HepG2 (cell line): ENCODE data around the gene RASIP1. TPM values are rescaled to one million over a fixed set of nuclear protein-coding genes. Genes with fewer than 3 reads are reported as not detected.

Experiments used
- AGO2 ChIP-seq: fragments of 200-400 bp; formaldehyde crosslinking; optimal IDR thresholded peaks from 2 replicates; pipeline ENCODE3; 2017; ENCODE audit warnings: mild to moderate bottlenecking, low read depth, low read length, moderate library complexity
- DPF2 ChIP-seq: sonication (generic); formaldehyde crosslinking; IDR thresholded peaks from 2 replicates; pipeline ENCODE4 v1.4.0; 2020; ENCODE audit warnings: mild to moderate bottlenecking, low read depth, missing genetic modification reagents, borderline replicate concordance
- MAZ ChIP-seq, 2 experiments: sonication (generic) in 1 of 2; formaldehyde crosslinking in 1 of 2; IDR thresholded peaks; 2 replicates each; pipeline versions ENCODE4 v1.5.0 to v1.6.1; 2012 to 2020; ENCODE audit warnings: low read depth in 2 of 2, mild to moderate bottlenecking in 2 of 2, borderline replicate concordance in 1 of 2, improper control_type of control experiment in 1 of 2, low read length in 1 of 2, missing genetic modification reagents in 1 of 2, moderate library complexity in 1 of 2
- MZF1 ChIP-seq: sonication (generic); formaldehyde crosslinking; IDR thresholded peaks from 2 replicates; pipeline ENCODE4 v1.8.1; 2023; ENCODE audit warnings: mild to moderate bottlenecking, missing genetic modification reagents, borderline replicate concordance
- NFAT5 ChIP-seq: sonication (generic); formaldehyde crosslinking; IDR thresholded peaks from 2 replicates; pipeline ENCODE4 v1.4.0; 2020; ENCODE audit warnings: missing genetic modification reagents
- PAF1 ChIP-seq: IDR thresholded peaks from 2 replicates; pipeline ENCODE4 v1.6.1; 2016; ENCODE audit warnings: missing genetic modification reagents, missing compliant biosample characterization
- POLR2AphosphoS5 ChIP-seq: IDR thresholded peaks from 2 replicates; pipeline ENCODE4 v1.6.1; 2012; ENCODE audit warnings: low read depth, low read length
- RAD21 ChIP-seq: fragments of 450-650 bp; formaldehyde crosslinking; IDR thresholded peaks from 2 replicates; pipeline ENCODE4 v1.5.0; 2020; ENCODE audit warnings: mild to moderate bottlenecking
- SATB2 ChIP-seq: sonication (generic); formaldehyde crosslinking; IDR thresholded peaks from 2 replicates; pipeline ENCODE4 v1.5.0; 2020; ENCODE audit warnings: missing genetic modification reagents
- SOX6 ChIP-seq, 2 experiments: fragments of 450-650 bp in 1 of 2; sonication (generic) in 1 of 2; formaldehyde crosslinking in 1 of 2; IDR thresholded peaks; 2 replicates each; pipeline versions ENCODE4 v1.4.0 to v1.6.1; 2017 to 2020; ENCODE audit warnings: antibody characterized with exemption in 1 of 2, mild to moderate bottlenecking in 1 of 2, missing genetic modification reagents in 1 of 2
- STAG1 ChIP-seq: sonication (generic); formaldehyde crosslinking; IDR thresholded peaks from 2 replicates; pipeline ENCODE4 v1.4.0; 2020; ENCODE audit warnings: missing genetic modification reagents
- ZFP37 ChIP-seq: sonication (generic); formaldehyde crosslinking; IDR thresholded peaks from 2 replicates; pipeline ENCODE4 v1.4.0; 2020; ENCODE audit warnings: missing genetic modification reagents, borderline replicate concordance
- ZNF20 ChIP-seq: sonication (generic); formaldehyde crosslinking; IDR thresholded peaks from 2 replicates; pipeline ENCODE4 v1.4.0; 2020; ENCODE audit warnings: mild to moderate bottlenecking, moderate library complexity, missing genetic modification reagents
- ZNF570 ChIP-seq: sonication (generic); formaldehyde crosslinking; IDR thresholded peaks from 2 replicates; pipeline ENCODE4 v1.4.0; 2020; ENCODE audit warnings: mild to moderate bottlenecking, missing genetic modification reagents, borderline replicate concordance
- ZNF724P ChIP-seq: sonication (generic); formaldehyde crosslinking; IDR thresholded peaks from 2 replicates; pipeline ENCODE4 v1.8.0; 2022; ENCODE audit warnings: missing genetic modification reagents, borderline replicate concordance
- polyA plus RNA-seq, 8 experiments: library from polyadenylated mRNA; depleted of rRNA in 3 of 8; stranded (reverse) in 7 of 8; unstranded in 1 of 8; fragments of >200 nt; fragmentation: Illumina TruSeq in 4 of 8; extraction: Trizol in 4 of 8; gene quantifications; 2 replicates each; pipeline versions ENCODE4 v1.2.1 to v1.2.3, GENCODE V29; 2011 to 2016; ENCODE audit warnings: low read depth in 4 of 8, missing spikeins in 1 of 8, mixed read lengths in 1 of 8; ENCODE audit not compliant: insufficient read depth in 1 of 8
- total RNA-seq, 5 experiments: library from RNA; depleted of rRNA; stranded (reverse); fragments of >200 nt; fragmentation: Illumina TruSeq; extraction: Trizol; gene quantifications; 2 replicates each; pipeline ENCODE4 v1.2.3, GENCODE V29; 2016; ENCODE audit warnings: low read depth in 1 of 5
- TF ChIP-seq, protein P1 (sequence below): sonication (generic); formaldehyde crosslinking; IDR thresholded peaks from 2 replicates; pipeline ENCODE4 v1.4.0; 2020; ENCODE audit warnings: mild to moderate bottlenecking, missing genetic modification reagents

Gene RASIP1
- total and polyA plus RNA-seq, 2 of the 13 experiments (the other 11 are each of a cell fraction or from before 2014, with no cell fraction given): 0.44 to 0.58 TPM

GRCh38 chr19:48738557-48739403 is 1.6 kb downstream of the RASIP1 start (continued):
- peak; percentile 51; the same call in 1 of the 2 replicates for TF ChIP-seq ZNF570 (CRISPR knock-in tag)
- peak; percentile 92 for TF ChIP-seq NFAT5 (CRISPR knock-in tag)
- TF ChIP-seq POLR2AphosphoS5: peak; percentile 84
- 0 out of 2 replicates have a peak, but pooled peaks have one; percentile 49 for TF ChIP-seq ZFP37
- peak; percentile 98 for TF ChIP-seq RAD21 (CRISPR knock-in tag)
- TF ChIP-seq, protein P1, sequence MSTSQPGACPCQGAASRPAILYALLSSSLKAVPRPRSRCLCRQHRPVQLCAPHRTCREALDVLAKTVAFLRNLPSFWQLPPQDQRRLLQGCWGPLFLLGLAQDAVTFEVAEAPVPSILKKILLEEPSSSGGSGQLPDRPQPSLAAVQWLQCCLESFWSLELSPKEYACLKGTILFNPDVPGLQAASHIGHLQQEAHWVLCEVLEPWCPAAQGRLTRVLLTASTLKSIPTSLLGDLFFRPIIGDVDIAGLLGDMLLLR (CRISPR knock-in tag): peak; percentile 95; the same call in 1 of the 2 replicates
- no peak for TF ChIP-seq AGO2
- no peak for TF ChIP-seq DPF2 (CRISPR knock-in tag)
- TF ChIP-seq STAG1 (CRISPR knock-in tag): peak; percentile 76
- peak; percentile 72; the same call in 1 of the 2 replicates for TF ChIP-seq ZNF724P
- no peak for TF ChIP-seq SOX6 (IDR thresholded peaks at IDR 0.05)
- 0 out of 2 replicates have a peak, but pooled peaks have one; percentile 23 for TF ChIP-seq SOX6 (CRISPR knock-in tag; IDR thresholded peaks at IDR 0.05)
- TF ChIP-seq PAF1: no peak
- no peak for TF ChIP-seq SATB2 (CRISPR knock-in tag)
- peak; percentile 85 for TF ChIP-seq MAZ (IDR thresholded peaks at IDR 0.05; ENCODE audit: borderline replicate concordance, low read depth, low read length)
- TF ChIP-seq MAZ (CRISPR knock-in tag; IDR thresholded peaks at IDR 0.05; ENCODE audit: low read depth): peak; percentile 96
- TF ChIP-seq ZNF20 (CRISPR knock-in tag): no peak
- TF ChIP-seq MZF1 (CRISPR knock-in tag): no peak
